GM06990 (cell line): ENCODE measurements around the gene ALOXE3.

ENCODE experiments used
- DNase-seq: peaks from one replicate; pipeline ENCODE4 v3.0.0-alpha.2; 2011; ENCODE audit not compliant: insufficient read length; ENCODE audit errors: extremely low read depth
- H3K27me3 ChIP-seq: replicated peaks from 2 replicates; pipeline ENCODE4 v1.6.0; 2011; ENCODE audit warnings: low read length; ENCODE audit not compliant: control insufficient read depth, insufficient read depth
- H3K36me3 ChIP-seq: 2 replicates; pipeline ENCODE4 v1.5.1; 2011; ENCODE audit warnings: low read length; ENCODE audit not compliant: control insufficient read depth, insufficient read depth
- H3K4me3 ChIP-seq: replicated peaks from 2 replicates; pipeline ENCODE4 v1.5.1; 2011; ENCODE audit warnings: low read depth, mild to moderate bottlenecking, control low read depth, low read length
- TF ChIP-seq, protein P1 (sequence below): IDR thresholded peaks from 2 replicates; pipeline ENCODE4 v1.5.1; 2011; ENCODE audit warnings: low read length, control low read depth, mild to moderate bottlenecking, inconsistent platforms; ENCODE audit not compliant: insufficient read depth, poor library complexity, severe bottlenecking

ALOXE3 gene

DNA sequence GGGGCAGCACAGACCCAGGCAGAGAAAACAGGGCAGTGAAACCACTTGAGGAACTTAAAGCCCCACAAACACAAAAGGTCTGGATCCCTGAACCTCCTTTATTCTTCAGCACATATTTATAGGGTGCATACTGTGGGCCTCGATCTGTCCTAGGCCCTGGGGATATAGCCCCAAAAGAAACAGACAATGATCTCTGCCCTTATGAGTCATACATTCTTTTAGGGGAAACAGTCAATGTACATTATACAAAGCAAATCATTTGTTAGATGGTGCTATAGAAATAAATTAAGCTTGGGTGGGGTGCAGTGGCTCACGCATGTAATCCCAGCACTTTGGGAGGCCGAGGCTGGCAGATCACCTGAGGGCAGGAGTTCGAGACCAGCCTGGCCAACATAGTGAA, 15.6 kb upstream of the ALOXE3 start:
- TF ChIP-seq, protein P1, sequence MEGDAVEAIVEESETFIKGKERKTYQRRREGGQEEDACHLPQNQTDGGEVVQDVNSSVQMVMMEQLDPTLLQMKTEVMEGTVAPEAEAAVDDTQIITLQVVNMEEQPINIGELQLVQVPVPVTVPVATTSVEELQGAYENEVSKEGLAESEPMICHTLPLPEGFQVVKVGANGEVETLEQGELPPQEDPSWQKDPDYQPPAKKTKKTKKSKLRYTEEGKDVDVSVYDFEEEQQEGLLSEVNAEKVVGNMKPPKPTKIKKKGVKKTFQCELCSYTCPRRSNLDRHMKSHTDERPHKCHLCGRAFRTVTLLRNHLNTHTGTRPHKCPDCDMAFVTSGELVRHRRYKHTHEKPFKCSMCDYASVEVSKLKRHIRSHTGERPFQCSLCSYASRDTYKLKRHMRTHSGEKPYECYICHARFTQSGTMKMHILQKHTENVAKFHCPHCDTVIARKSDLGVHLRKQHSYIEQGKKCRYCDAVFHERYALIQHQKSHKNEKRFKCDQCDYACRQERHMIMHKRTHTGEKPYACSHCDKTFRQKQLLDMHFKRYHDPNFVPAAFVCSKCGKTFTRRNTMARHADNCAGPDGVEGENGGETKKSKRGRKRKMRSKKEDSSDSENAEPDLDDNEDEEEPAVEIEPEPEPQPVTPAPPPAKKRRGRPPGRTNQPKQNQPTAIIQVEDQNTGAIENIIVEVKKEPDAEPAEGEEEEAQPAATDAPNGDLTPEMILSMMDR: no peak
- Histone ChIP-seq H3K4me3 (no peak overlapping the region), H3K36me3 (no peaks in the 10 kb centered on the region), H3K27me3 (no peaks in the 10 kb centered on the region)
- DNase-seq: no peak

DNA sequence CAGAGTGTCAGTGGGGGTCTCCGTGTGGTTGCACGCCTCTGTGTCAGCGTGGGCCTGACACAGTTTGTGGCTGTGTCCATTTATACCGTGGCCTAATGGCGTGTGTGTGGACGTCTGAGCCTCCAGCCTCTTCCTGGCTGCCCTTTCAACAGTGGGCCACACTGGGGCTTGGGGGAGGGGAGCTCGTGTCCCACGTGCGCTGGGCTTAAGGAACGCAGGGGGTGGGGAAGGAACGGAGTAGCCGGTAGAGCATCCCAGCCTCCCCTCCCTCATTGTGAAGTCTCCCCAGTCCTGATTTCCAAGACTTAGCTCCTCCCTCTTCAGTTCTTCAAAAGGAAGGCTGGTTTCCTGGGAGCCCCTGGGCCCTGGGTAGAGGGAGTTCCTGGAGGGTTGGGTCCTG, 15.1 kb upstream of the ALOXE3 start:
- H3K27me3 ChIP-seq: no peaks in the 10 kb centered on the region
- TF ChIP-seq, protein P1: no peak
- DNase-seq: no peak
- no peaks in the 10 kb centered on the region for H3K36me3 ChIP-seq
- H3K4me3 ChIP-seq: no peak overlapping the region

DNA sequence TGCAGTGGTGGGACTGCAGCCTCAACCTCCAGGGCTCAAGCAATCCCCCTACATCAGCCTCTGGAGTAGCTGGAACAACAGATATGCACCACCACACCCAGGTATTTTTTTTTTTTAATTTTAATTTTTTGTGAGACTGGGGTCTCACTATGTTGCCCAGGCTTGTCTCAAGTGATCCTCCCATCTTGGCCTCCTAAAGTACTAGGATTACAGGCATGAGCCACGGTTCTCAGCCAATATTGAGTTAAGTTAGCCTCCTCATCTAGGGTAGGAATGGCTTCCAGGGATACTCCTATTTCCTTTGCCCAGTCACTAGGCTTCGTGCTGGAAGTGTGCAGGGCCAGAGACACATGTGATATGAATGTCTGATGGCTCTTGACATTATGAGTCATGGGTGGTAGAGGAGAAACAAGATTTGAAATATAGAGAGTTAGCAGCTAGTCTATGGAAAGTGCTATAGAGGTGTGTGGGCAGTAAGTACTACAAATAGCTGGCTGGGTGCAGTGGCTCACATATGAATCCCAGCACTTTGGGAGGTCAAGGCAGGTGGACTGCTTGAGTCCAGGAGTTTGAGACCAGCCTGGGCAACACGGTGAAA, 13.6 kb upstream of the ALOXE3 start:
- Histone ChIP-seq H3K27me3 (no peaks in the 10 kb centered on the region), H3K36me3 (no peaks in the 10 kb centered on the region), H3K4me3 (no peak overlapping the region)
- TF ChIP-seq, protein P1: no peak
- DNase-seq: no peak

DNA sequence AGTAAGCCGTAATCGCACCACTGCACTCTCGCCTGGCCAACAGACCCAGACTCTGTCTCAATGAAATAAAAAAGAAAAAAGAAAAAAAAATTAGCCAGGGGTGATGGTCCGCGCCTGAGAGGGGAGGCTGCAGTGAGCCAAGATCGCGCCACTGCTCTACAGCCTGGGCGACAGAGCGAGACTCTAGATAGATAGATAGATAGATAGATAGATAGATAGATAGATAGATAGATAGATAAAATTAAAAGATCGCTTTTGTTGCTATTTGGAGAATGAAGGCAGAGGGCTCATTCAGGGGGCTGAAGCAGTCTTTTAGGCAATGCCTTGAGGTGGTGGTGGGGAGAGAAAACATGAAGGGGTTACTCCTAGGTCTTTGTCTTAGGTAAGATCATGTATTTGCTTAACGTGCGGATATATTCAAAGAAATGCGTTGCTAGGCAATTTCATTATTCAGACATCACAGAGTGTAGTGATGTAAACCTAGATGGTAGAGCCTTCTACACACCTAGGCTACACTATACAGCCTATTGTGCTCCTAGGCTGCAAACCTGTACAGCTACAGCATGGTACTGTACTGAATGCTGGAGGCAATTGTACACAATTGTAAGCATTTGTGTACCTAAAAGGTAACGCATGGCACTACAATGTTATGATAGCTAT, 9.9 kb upstream of the ALOXE3 start:
- Histone ChIP-seq H3K27me3 (no peaks in the 10 kb centered on the region), H3K36me3 (no peaks in the 10 kb centered on the region), H3K4me3 (no peak overlapping the region)
- no peak for DNase-seq
- TF ChIP-seq, protein P1: no peak

DNA sequence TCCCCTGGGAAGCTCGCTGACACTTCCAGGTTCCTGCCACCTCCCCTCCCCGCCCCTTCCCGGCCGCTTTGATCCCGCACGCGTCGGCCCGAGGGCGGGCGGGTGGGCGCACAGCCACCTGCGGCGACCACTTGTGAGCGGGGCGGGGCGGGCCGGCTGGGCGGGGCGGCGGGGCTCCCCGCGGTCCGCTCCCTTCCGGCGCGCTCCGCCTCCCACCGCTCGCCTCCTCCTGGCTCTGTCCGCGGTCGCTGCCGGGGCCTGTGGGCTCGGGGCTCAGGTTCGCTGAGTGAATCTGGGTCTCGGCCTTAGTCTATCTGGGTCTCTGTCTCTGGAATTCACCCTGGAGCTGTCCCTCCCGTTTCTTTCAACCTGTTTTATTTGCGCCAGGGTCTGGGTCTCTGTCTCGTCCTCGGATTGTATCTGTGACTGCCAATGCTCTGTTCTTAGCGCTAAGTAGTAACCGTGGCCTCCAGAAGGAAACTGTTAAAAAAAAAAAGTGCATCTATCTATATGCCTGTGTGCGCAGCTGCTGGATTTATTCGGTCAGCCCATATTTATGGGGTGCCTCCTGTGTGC, 8.3 kb upstream of the ALOXE3 start:
- H3K4me3 ChIP-seq: peak overlapping the region; percentile 70
- H3K36me3 ChIP-seq: no peaks in the 10 kb centered on the region
- DNase-seq: peak; percentile 76
- TF ChIP-seq, protein P1: no peak
- H3K27me3 ChIP-seq: no peaks in the 10 kb centered on the region
